ENCODE results near the gene CSMD2.

The CSMD2 gene

DNA sequence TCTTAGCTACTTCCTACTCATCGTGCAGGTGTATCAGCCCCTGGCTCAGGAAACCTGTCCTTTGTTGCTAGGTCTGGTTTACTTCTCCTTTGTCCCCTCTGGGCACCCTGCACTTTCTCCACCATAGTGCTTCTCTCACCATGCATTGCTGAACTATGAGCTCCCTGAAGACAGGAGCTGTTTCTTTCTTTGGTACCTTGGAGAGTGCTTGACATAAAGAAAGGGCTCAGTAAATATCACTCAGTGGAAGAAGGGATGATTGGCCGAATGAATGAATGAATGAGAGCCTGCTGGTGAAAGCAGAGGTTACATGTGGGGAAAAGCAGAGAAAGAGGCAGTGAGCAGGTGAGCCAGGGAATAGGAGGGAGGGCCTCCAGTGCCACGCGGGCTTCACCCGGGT lies 310.9 kb downstream of the CSMD2 start:
- TF ChIP-seq TEAD4 (IDR thresholded peaks at IDR 0.05) = no peak
- TF ChIP-seq, protein P1, sequence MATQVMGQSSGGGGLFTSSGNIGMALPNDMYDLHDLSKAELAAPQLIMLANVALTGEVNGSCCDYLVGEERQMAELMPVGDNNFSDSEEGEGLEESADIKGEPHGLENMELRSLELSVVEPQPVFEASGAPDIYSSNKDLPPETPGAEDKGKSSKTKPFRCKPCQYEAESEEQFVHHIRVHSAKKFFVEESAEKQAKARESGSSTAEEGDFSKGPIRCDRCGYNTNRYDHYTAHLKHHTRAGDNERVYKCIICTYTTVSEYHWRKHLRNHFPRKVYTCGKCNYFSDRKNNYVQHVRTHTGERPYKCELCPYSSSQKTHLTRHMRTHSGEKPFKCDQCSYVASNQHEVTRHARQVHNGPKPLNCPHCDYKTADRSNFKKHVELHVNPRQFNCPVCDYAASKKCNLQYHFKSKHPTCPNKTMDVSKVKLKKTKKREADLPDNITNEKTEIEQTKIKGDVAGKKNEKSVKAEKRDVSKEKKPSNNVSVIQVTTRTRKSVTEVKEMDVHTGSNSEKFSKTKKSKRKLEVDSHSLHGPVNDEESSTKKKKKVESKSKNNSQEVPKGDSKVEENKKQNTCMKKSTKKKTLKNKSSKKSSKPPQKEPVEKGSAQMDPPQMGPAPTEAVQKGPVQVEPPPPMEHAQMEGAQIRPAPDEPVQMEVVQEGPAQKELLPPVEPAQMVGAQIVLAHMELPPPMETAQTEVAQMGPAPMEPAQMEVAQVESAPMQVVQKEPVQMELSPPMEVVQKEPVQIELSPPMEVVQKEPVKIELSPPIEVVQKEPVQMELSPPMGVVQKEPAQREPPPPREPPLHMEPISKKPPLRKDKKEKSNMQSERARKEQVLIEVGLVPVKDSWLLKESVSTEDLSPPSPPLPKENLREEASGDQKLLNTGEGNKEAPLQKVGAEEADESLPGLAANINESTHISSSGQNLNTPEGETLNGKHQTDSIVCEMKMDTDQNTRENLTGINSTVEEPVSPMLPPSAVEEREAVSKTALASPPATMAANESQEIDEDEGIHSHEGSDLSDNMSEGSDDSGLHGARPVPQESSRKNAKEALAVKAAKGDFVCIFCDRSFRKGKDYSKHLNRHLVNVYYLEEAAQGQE (IDR thresholded peaks at IDR 0.05; ENCODE audit: low read depth) = peak; percentile 57; the same call in 1 of the 2 replicates

DNA sequence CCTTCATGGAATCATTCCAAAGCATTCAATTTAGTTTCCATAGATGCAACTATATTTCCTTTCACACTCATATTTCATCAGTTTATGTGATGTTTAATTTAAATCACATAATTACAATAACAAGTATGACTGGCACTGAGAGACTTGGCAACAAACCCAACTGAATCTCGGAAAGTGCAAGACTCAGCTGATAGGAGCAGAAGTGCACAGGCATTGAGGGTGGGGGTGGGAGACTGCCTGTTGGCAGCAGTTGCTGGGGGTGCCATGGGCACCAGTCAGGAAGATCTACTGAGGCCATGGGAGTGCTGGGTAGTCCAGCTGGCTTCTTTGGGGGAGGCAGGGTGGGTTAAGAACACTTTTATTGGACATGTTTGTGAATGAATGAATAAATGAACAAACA lies 311.6 kb downstream of the CSMD2 start:
- TF ChIP-seq TAF1 (IDR thresholded peaks at IDR 0.05; ENCODE audit: low read depth) (no peak), TCF12 (IDR thresholded peaks at IDR 0.05; ENCODE audit: low read depth) (no peak), EGR1 (IDR thresholded peaks at IDR 0.05) (no peak), CREB1 (IDR thresholded peaks at IDR 0.05; ENCODE audit: low read depth) (no peak), YY1 (IDR thresholded peaks at IDR 0.05; ENCODE audit: low read depth) (no peak), TEAD4 (IDR thresholded peaks at IDR 0.05) (no peak), RAD21 (IDR thresholded peaks at IDR 0.05; ENCODE audit: low read depth) (no peak), ZBTB7A (IDR thresholded peaks at IDR 0.05; ENCODE audit: low read depth) (no peak)
- TF ChIP-seq, protein P2, sequence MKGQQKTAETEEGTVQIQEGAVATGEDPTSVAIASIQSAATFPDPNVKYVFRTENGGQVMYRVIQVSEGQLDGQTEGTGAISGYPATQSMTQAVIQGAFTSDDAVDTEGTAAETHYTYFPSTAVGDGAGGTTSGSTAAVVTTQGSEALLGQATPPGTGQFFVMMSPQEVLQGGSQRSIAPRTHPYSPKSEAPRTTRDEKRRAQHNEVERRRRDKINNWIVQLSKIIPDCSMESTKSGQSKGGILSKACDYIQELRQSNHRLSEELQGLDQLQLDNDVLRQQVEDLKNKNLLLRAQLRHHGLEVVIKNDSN (IDR thresholded peaks at IDR 0.05) = no peak
- TF ChIP-seq, protein P3, sequence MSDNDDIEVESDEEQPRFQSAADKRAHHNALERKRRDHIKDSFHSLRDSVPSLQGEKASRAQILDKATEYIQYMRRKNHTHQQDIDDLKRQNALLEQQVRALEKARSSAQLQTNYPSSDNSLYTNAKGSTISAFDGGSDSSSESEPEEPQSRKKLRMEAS (IDR thresholded peaks at IDR 0.05) = no peak
- TF ChIP-seq, protein P1 (IDR thresholded peaks at IDR 0.05; ENCODE audit: low read depth) = no peak

DNA sequence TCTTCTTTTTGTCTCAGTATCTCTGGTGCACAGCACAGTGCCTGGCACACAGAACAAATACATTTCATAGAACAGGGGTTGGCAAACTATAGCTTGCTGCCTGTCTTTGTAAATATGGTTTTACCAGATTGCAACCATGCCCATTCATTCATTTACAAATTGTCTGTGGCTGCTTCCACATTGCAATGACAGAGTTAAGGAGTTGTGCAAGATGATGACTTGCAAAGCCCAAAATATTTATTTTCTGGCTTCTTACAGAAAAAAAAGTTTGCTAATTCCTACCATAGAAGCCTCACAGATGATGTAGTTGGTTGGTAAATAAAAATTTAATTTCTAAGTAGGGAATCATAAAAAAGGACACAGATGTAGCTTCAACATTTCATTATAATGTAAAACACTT lies 312.3 kb downstream of the CSMD2 start:
- TF ChIP-seq TCF12 (IDR thresholded peaks at IDR 0.05; ENCODE audit: low read depth) (no peak), FOXM1 (IDR thresholded peaks at IDR 0.05; ENCODE audit: borderline replicate concordance, low read depth) (no peak), TAF1 (IDR thresholded peaks at IDR 0.05; ENCODE audit: low read depth) (no peak), YY1 (IDR thresholded peaks at IDR 0.05; ENCODE audit: low read depth) (no peak), CREB1 (IDR thresholded peaks at IDR 0.05; ENCODE audit: low read depth) (no peak), ZBTB7A (IDR thresholded peaks at IDR 0.05; ENCODE audit: low read depth) (no peak), EGR1 (IDR thresholded peaks at IDR 0.05) (no peak), CEBPB (IDR thresholded peaks at IDR 0.05) (no peak), TEAD4 (IDR thresholded peaks at IDR 0.05) (no peak), EP300 (IDR thresholded peaks at IDR 0.05; ENCODE audit: borderline replicate concordance) (no peak), RAD21 (IDR thresholded peaks at IDR 0.05; ENCODE audit: low read depth) (no peak)
- TF ChIP-seq, protein P2 (IDR thresholded peaks at IDR 0.05) = no peak
- TF ChIP-seq, protein P1 (IDR thresholded peaks at IDR 0.05; ENCODE audit: low read depth) = no peak
- TF ChIP-seq, protein P3 (IDR thresholded peaks at IDR 0.05) = no peak

DNA sequence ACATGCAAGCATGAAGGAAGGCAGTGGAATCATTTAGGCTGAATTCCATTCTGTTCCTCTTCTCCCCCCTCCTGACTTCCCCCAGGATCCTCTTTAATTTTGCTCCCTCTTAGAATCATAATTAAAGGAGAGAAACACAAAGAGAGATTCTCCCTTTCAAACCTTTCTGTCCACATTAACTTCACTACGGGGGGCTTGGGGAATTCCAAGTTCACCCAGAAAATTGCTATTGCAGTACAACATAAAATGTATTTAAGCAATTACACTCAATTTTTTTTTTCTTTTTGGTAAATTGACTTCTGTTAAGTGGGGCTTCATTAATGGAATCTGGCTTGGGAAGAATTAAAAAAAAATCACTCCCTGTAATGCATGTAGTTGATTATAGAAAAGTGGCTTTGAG lies 314.5 kb downstream of the CSMD2 start:
- TF ChIP-seq, protein P1 (IDR thresholded peaks at IDR 0.05; ENCODE audit: low read depth) = no peak
- no peak for TF ChIP-seq CREB1 (IDR thresholded peaks at IDR 0.05; ENCODE audit: low read depth)
- TF ChIP-seq TAF1 (IDR thresholded peaks at IDR 0.05; ENCODE audit: low read depth) = no peak
- no peak for TF ChIP-seq TEAD4 (IDR thresholded peaks at IDR 0.05)
- TF ChIP-seq, protein P2 (IDR thresholded peaks at IDR 0.05) = no peak
- TF ChIP-seq EP300 (IDR thresholded peaks at IDR 0.05; ENCODE audit: borderline replicate concordance) = no peak
- TF ChIP-seq CEBPB (IDR thresholded peaks at IDR 0.05) = no peak
- TF ChIP-seq RAD21 (IDR thresholded peaks at IDR 0.05; ENCODE audit: low read depth) = no peak
- no peak for TF ChIP-seq FOXM1 (IDR thresholded peaks at IDR 0.05; ENCODE audit: borderline replicate concordance, low read depth)
- TF ChIP-seq EGR1 (IDR thresholded peaks at IDR 0.05) = no peak
- TF ChIP-seq ZBTB7A (IDR thresholded peaks at IDR 0.05; ENCODE audit: low read depth) = no peak
- no peak for TF ChIP-seq TCF12 (IDR thresholded peaks at IDR 0.05; ENCODE audit: low read depth)
